HG03175 (cell line): ENCODE results near the gene PEX16.
"Not testable (repeated sequence)": the region's sequence is repeated elsewhere in the genome, so short reads cannot be mapped to it uniquely, and the experiment has no call there.

Experiments
- ATAC-seq: cut with Tn5 transposase; IDR thresholded peaks from one replicate; pipeline ENCODE4 v1.9.1; 2021; ENCODE audit warnings: mild to moderate bottlenecking, moderate library complexity; ENCODE audit not compliant: unreplicated experiment

The PEX16 gene

GRCh38 chr11:45918962-45919675 lies 1.4 kb upstream of the PEX16 start:
- ATAC-seq: no peak

- peak; percentile 32 for ATAC-seq
Observed at GRCh38 chr11:45918331-45918941, 759 bp upstream of the PEX16 start.

- peak; percentile 0 for ATAC-seq
Observed at GRCh38 chr11:45917286-45917622, 423 bp downstream of the PEX16 start.

GRCh38 chr11:45915446-45915845 lies 2.2 kb downstream of the PEX16 start:
- ATAC-seq: no peak

GRCh38 chr11:45913942-45914635 lies 3.6 kb downstream of the PEX16 start:
- ATAC-seq: no peak

GRCh38 chr11:45913514-45913913 lies 4.2 kb downstream of the PEX16 start:
- no peak for ATAC-seq

- ATAC-seq: no peak
Observed at GRCh38 chr11:45910623-45911022, 7.1 kb downstream of the PEX16 start.

GRCh38 chr11:45909594-45910475 lies 7.8 kb downstream of the PEX16 start:
- ATAC-seq: no peak

- no peak for ATAC-seq
Observed at GRCh38 chr11:45907911-45908370, 9.7 kb downstream of the PEX16 start.

- ATAC-seq: no peak
Observed at GRCh38 chr11:45906965-45907611, 10.6 kb downstream of the PEX16 start, which contains the start of gene FREY1. Gene FREY1 (minus strand): TSS chr11:45907271. CDS start chr11:45907245, 26 bp downstream.

GRCh38 chr11:45906096-45906682 lies 11.5 kb downstream of the PEX16 start:
- ATAC-seq: no peak

- not testable (repeated sequence) for ATAC-seq
Observed at GRCh38 chr11:45905576-45905975, 12.1 kb downstream of the PEX16 start.

GRCh38 chr11:45905095-45905494 lies 12.6 kb downstream of the PEX16 start:
- no peak for ATAC-seq

GRCh38 chr11:45904309-45904915 lies 13.3 kb downstream of the PEX16 start:
- ATAC-seq: no peak

GRCh38 chr11:45902452-45903380 lies 15.0 kb downstream of the PEX16 start:
- ATAC-seq: no peak

GRCh38 chr11:45901626-45902025 lies 16.1 kb downstream of the PEX16 start:
- no peak for ATAC-seq

- ATAC-seq: no peak
Observed at GRCh38 chr11:45900916-45901617, 16.6 kb downstream of the PEX16 start.
